GM12891 (cell line): ENCODE results near the gene ARL16.
"Not testable (repeated sequence)": the region's sequence is repeated elsewhere in the genome, so short reads cannot be mapped to it uniquely, and the experiment has no call there.

Source experiments
- DNase-seq: peaks from one replicate; pipeline ENCODE4 v3.0.0; 2011; ENCODE audit warnings: low spot score; ENCODE audit not compliant: insufficient read length
- FAIRE-seq: peaks from 2 replicates; lab custom pipeline; 2011; peaks lifted over from hg19 to GRCh38; lab: Jason Lieb, UNC
- PAX5 ChIP-seq: IDR thresholded peaks from 2 replicates; pipeline ENCODE4 v1.6.1; 2011; ENCODE audit warnings: low read length, moderate library complexity, mild to moderate bottlenecking; ENCODE audit not compliant: insufficient read depth, severe bottlenecking
- POLR2A ChIP-seq: IDR thresholded peaks from 2 replicates; pipeline ENCODE4 v1.6.1; 2011; ENCODE audit warnings: low read depth, low read length, control low read depth
- POLR2AphosphoS5 ChIP-seq: IDR thresholded peaks from 2 replicates; pipeline ENCODE4 v1.6.1; 2011; ENCODE audit warnings: low read depth, low read length, control low read depth
- POU2F2 ChIP-seq: IDR thresholded peaks from 2 replicates; pipeline ENCODE4 v1.6.1; 2011; ENCODE audit warnings: low read depth, mild to moderate bottlenecking, control low read depth, low read length, moderate library complexity
- SPI1 ChIP-seq: IDR thresholded peaks from 2 replicates; pipeline ENCODE4 v1.6.1; 2011; ENCODE audit warnings: low read depth, low read length, control low read depth
- TAF1 ChIP-seq: IDR thresholded peaks from 2 replicates; pipeline ENCODE4 v1.6.1; 2011; ENCODE audit warnings: low read depth, low read length, control low read depth

The ARL16 gene

DNA sequence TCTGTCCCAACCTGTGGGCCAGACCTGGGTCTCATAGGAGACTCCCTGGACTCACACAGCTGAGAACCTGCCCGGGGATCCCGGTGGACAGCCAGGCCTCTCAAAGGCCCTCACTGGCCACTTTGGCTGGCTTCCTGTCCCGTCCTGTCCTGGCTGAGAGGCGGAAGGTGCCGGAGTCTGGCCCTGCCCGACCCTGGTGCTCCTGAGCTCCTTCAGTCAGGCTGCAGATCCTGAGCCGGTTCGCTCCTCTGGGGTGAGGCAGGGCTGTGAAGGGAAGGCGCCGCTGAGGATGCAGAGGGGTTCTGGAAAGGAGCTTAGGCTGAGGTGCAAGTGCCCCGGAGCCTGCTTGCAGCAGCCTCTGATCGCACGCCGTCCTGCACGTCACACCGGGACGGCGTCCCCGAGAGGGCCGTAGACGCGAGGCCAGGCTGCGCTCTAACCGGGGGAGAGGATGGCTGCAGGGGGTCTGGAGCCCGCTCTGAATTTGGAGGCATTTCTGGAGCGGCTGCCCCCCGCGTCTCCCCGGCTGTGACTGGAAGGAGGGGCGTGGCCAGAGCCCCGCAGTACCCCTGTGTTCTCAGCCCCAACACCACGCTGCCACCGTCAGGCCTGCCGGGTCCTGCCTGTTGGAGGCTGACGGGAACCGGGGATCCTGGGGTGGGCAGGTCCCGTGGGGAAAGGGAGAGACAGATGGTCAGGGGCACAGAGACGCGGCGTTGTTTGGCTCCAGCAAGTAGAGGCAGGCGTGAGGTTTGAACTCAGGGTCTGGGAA is 4.4 kb upstream of the ARL16 start:
- no peak for FAIRE-seq
- no peak for DNase-seq
- TF ChIP-seq POLR2A (no peak), SPI1 (no peak), POLR2AphosphoS5 (no peak), POU2F2 (no peak), TAF1 (no peak), PAX5 (no peak)

DNA sequence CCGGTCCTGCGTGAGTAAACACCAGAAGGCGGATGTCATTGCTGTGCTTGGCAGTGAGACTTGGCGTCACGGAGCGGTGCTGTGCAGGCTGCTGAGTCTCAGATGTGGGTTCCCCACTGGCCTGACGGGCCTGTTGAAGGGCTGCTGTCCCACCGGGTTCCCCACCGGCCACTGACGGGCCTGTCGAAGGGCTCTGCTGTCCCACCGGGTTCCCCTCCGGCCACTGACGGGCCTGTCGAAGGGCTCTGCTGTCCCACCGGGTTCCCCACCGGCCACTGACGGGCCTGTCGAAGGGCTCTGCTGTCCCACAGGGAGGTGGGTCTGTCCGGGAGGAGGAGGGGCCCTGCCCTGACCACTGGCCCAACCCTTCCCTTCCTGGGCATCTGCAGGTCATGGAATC is 3.0 kb upstream of the ARL16 start:
- DNase-seq (no peak), FAIRE-seq (no peak)
- no peak for TF ChIP-seq POLR2AphosphoS5
- no peak for TF ChIP-seq POU2F2

DNA sequence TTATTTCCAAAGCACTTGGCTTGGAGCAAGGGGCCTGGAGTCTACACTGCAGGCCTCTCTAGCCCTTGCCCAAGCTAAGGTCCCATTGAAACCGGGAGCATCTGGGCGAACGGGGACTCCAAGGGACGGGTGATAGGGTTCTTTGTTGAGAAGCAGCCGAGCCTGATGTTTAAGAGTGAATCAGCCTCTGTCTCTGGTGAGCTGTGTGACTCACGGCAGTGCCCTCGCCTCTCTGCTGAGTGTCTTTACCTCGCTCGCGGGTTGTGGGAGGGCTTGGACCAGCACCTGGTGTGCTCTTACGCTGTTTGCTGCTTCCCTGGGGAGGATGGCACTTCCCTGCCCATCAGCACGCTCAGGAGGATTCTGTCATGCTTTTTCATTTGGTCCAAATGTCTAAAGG is 1.5 kb upstream of the ARL16 start:
- DNase-seq (no peak), FAIRE-seq (no peak)
- TF ChIP-seq POU2F2 (no peak), TAF1 (no peak), SPI1 (no peak), POLR2AphosphoS5 (no peak), POLR2A (no peak), PAX5 (no peak)

DNA sequence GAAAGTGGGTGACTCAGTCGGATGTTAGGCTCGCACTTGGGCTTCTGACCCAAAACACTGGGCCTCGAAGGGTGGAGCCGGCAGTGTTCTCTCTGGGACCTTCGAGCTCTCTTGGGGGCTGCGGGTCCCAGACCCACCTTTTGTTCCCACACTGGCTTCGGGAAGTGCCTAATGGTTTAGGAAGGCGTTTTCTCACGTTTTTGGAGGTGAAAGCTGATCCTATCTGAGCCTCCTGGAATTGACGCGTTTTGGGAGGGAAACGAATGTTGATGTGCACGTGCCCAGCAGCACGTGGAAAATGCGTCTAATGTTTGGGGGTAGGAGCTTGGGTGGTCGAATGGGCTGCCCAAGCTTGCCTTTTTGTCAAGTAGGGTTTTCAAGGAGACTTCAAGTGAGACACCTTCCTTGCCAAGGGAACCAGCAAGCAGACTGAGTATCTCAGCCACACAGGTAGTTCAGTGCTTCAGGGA is 880 bp upstream of the ARL16 start:
- peak; percentile 59 for FAIRE-seq
- TF ChIP-seq SPI1 (no peak), TAF1 (no peak), POU2F2 (no peak), POLR2AphosphoS5 (no peak), POLR2A (no peak)
- no peak for DNase-seq

DNA sequence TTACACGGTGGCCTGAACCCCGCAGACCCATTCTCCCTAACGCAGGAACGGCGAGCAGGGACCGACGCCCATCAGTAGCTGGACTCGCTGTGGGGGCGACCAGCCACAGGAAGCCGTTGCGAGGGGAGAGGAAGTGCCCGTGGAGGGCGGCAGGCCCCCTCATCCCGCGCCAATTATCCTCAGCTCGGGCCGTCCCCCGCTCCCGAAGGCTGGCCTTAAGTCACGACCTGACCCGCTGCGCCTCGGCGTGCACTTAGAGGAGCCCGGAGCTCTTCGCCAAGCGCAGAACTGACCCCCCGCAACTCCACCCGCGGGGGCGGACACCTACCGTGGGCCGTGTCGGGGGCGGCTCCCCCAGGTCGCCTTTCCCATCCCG is 401 bp downstream of the ARL16 start:
- DNase-seq (no peak), FAIRE-seq (peak; percentile 74)
- TF ChIP-seq POLR2AphosphoS5, result no peak; the same call in 1 of the 2 replicates
- TF ChIP-seq POU2F2, result no peak
- no peak for TF ChIP-seq POLR2A
- no peak for TF ChIP-seq TAF1
- TF ChIP-seq PAX5, result no peak
- TF ChIP-seq SPI1, result peak; percentile 62

DNA sequence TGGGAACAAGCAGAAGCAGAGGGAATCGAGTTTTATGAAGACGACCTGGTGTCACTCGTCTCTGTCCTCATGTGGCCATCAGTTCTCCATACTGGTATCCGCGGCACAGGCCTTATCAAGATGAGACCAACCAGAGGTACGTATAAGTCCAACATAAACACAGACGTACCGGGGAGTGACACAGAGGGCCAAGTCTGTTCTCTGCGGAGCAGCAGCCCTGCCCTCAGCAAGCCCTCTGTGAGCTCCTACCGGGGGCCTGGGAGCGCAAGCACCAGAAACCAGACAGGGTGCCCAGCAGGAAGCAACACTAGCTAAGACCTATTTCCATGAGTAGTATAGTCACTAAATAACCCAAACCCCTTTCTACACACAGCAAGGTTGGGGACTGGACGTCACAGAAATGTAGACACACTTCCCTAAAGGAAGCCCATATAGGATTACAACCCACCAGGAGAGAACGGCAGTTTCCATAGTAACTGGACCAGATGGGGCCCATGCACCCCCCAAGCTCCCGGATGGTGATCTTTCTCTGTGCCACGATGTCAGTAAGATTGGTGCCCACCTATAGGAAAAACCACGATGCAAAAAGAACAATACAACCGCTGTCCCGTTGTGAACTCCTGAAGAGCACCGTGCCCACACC is 911 bp downstream of the ARL16 start:
- TF ChIP-seq TAF1 (no peak), POLR2AphosphoS5 (no peak), POLR2A (no peak)
- DNase-seq (no peak), FAIRE-seq (no peak)

DNA sequence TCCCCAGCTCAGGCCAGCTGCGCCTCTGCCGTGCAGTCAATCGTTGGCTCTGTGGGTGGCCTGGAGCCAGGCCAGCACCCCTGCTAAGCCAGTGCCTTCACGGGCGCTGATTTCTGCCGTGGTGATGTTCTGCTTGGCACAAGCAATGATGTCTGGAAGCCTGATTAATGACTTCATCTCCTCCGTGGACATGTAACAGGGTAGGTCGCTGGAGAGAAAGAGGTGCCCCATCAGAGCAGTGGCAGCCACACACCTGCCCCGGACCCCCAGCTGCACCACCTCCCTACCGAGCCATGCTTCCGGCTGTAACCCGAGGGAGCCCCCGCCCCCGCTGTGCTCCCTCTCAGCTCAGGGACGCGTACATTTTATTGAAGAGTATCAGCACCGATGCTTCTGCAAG is 1.9 kb downstream of the ARL16 start:
- TF ChIP-seq PAX5 (no peak), TAF1 (no peak), POLR2AphosphoS5 (no peak), POLR2A (no peak), SPI1 (no peak), POU2F2 (no peak)
- no peak for DNase-seq
- no peak for FAIRE-seq

DNA sequence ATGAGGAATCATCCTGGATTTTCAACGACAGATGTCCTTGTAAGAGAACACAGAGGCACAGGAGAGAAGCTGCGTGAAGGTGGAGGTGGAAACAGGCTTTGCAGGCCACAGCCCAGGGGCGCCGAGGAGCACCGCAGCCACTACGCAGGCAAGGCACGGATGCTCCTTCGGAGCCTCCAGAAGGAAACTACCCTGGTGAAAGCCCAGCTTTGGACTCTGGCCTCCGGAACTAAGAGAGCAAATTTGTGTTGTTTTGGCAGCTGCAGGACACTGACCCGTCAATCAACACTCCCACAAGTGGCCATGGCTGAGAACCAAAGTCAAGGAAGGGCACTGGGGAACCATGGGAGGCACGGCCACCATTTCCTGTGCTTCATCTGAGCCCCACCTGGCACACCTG is 3.4 kb downstream of the ARL16 start:
- DNase-seq (no peak), FAIRE-seq (no peak)
- TF ChIP-seq POU2F2 (no peak), TAF1 (no peak), POLR2AphosphoS5 (no peak), POLR2A (no peak), SPI1 (no peak), PAX5 (no peak)

DNA sequence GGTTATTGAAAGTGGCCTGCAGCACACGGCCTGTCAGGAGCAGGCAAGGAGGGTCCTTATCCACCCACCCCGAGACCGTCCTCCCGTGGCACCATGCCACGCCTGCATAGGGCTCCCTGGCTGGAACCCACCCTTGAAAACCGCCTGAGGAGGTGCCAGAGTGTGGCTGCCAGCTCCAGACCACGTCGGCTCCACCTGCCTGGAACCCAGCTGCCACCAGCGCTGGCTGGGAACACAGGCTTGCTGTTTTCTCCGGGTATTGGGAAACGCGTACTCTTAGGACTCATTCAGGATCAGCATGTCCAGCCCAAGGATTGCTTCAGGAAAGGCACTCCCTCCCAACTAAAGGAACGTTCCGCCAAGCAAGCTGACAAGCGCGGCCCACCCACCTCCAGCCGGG is 6.7 kb downstream of the ARL16 start:
- FAIRE-seq (no peak), DNase-seq (no peak)
- TF ChIP-seq PAX5 (no peak), TAF1 (no peak), POLR2AphosphoS5 (no peak), POU2F2 (no peak), POLR2A (no peak)

DNA sequence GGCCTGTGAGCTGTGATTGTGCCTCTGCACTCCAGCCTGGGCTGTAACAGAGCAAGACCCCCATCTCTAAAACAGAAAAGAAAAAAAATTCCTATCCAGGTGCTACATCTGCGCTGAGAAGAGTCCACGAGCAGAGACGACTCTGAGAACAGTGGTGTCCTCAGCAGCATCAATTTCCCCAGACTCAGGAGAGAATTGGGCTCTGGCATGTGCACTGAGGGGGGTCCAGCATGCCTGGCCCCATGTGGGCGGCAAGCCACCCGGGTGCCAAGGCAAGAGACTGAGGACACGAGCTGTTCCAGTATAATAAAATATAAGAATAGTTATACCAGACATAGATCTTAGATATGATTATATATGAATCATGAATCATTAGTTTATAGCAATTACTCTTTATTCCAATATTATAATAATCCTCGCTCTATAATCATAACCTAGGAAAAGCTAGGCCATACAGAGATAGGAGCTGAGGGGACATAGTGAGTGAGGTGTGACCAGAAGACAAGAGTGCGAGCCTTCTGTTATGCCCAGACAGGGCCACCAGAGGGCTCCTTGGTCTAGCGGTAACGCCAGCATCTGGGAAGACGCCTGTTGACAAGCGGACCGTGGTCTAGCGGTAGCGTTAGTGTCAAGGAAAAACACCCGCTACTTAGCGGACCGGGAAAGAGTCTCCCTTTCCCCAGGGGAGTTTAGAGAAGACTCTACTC is 7.9 kb downstream of the ARL16 start:
- peak; percentile 80 for FAIRE-seq
- DNase-seq, result not testable (repeated sequence)
